Endodermal cell (in vitro differentiated cells): ENCODE measurements around the gene SORCS2. TPM values are rescaled to one million over a fixed set of nuclear protein-coding genes. Genes with fewer than 3 reads are reported as not detected.
A peak's percentile ranks its signal among the peaks of the same experiment; 100 is the strongest.

ENCODE experiments used
- DNase-seq: peaks from one replicate; pipeline ENCODE4 v3.0.0-alpha.2; 2017
- H3K27ac ChIP-seq: 2 replicates; pipeline ENCODE4 v1.5.1; 2013; ENCODE audit warnings: mild to moderate bottlenecking, low read depth, low read length, moderate library complexity
- H3K27me3 ChIP-seq: 2 replicates; pipeline ENCODE4 v1.6.1; 2013; ENCODE audit warnings: mild to moderate bottlenecking, low read length, moderate library complexity; ENCODE audit not compliant: insufficient read depth, control insufficient read depth, poor library complexity, severe bottlenecking
- H3K36me3 ChIP-seq: 2 replicates; pipeline ENCODE4 v1.7.0; 2013; ENCODE audit warnings: mild to moderate bottlenecking, low read length, moderate library complexity; ENCODE audit not compliant: control insufficient read depth, insufficient read depth
- H3K4me1 ChIP-seq: one replicate; pipeline ENCODE4 v1.7.0; 2013; ENCODE audit warnings: low read length; ENCODE audit not compliant: control insufficient read depth, insufficient read depth
- H3K4me3 ChIP-seq: 2 replicates; pipeline ENCODE4 v1.5.1; 2013; ENCODE audit warnings: mild to moderate bottlenecking, low read length, moderate library complexity
- H3K9ac ChIP-seq: 2 replicates; pipeline ENCODE4 v1.6.1; 2013; ENCODE audit warnings: mild to moderate bottlenecking, low read length, moderate library complexity; ENCODE audit not compliant: poor library complexity, severe bottlenecking; ENCODE audit errors: extremely low read depth
- H3K9me3 ChIP-seq: 2 replicates; pipeline ENCODE4 v1.6.1; 2013; ENCODE audit warnings: mild to moderate bottlenecking, low read length, moderate library complexity; ENCODE audit not compliant: control insufficient read depth
- H3K27ac Mint-ChIP-seq: 2 replicates; pipeline ENCODE4 v1.8.0; 2020; ENCODE audit warnings: mixed read lengths
- H3K27me3 Mint-ChIP-seq: 2 replicates; pipeline ENCODE4 v1.8.0; 2021; ENCODE audit warnings: mild to moderate bottlenecking, mixed read lengths; ENCODE audit not compliant: insufficient read depth
- H3K36me3 Mint-ChIP-seq: 2 replicates; pipeline ENCODE4 v1.8.0; 2020; ENCODE audit warnings: low read depth, mixed read lengths
- H3K4me1 Mint-ChIP-seq: 2 replicates; pipeline ENCODE4 v1.8.0; 2020; ENCODE audit warnings: mixed read lengths
- H3K4me3 Mint-ChIP-seq: 2 replicates; pipeline ENCODE4 v1.8.0; 2020; ENCODE audit warnings: mild to moderate bottlenecking, moderate library complexity, mixed read lengths
- H3K9me3 Mint-ChIP-seq: 2 replicates; pipeline ENCODE4 v1.8.0; 2020; ENCODE audit warnings: mild to moderate bottlenecking, mixed read lengths
- CTCF ChIP-seq: fragments of 200-600 bp; sonication (generic); conservative IDR thresholded peaks from 2 replicates; pipeline ENCODE4 v1.5.0; 2021; ENCODE audit warnings: antibody characterized with exemption, mild to moderate bottlenecking
- WGBS, 2 experiments: methylation state at CpG; one replicate each; pipeline versions ENCODE4 v1.1.5 to v1.1.7; 2013; ENCODE audit warnings: missing lambda C conversion rate in 2 of 2, mixed read lengths in 1 of 2; ENCODE audit not compliant: insufficient coverage in 1 of 2, insufficient read length in 1 of 2; 5-methylcytosine and 5-hydroxymethylcytosine counted together
- total RNA-seq, 2 donors: library from RNA; stranded (reverse); fragmentation: NEBNext Ultra II Directional in 1 of 2; extraction: Animal tissue kit (Norgen Biotek cat#: 25700) in 1 of 2; gene quantifications; 2 replicates in 1 of 2; 3 replicates in 1 of 2; pipeline ENCODE4 v1.2.1, GENCODE V29; 2021

Gene SORCS2
- total RNA-seq, 2 donors from 2014 or later: 1.4 to 1.9 TPM

DNA sequence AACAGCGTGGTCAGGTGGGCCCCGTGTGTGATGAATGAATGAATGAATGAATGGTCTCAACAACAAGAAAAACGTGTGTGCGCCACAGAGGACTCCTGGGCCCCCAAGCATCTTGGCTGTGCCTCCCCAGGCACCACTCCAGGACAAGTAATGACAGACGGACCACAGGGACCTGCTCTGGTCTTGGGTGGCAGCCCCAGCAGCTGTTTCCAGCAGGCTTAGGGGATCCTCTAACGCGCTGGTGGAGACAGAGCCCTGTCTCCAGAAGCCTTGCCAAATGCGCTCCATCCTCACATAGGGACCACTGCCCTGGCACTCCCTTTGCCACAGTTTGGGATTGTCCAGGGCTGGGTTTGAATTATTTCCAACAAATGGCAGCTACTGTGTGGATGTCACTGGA, 203.3 kb downstream of the SORCS2 start:
- peak; percentile 25 for DNase-seq
- H3K9me3 ChIP-seq: no peaks in the 10 kb centered on the region
- no peak overlapping the region for H3K4me3 Mint-ChIP-seq
- no peaks in the 10 kb centered on the region for H3K9me3 Mint-ChIP-seq
- H3K4me3 ChIP-seq: no peak overlapping the region
- H3K36me3 Mint-ChIP-seq: no peaks in the 10 kb centered on the region
- H3K27me3 ChIP-seq: no peaks in the 10 kb centered on the region
- H3K27me3 Mint-ChIP-seq: peaks cover 26% of the 10 kb centered on the region
- peaks cover 5% of the 10 kb centered on the region for H3K4me1 Mint-ChIP-seq
- H3K36me3 ChIP-seq: no peaks in the 10 kb centered on the region
- H3K9ac ChIP-seq: no peak overlapping the region
- H3K27ac ChIP-seq: no peak overlapping the region
- no peaks in the 10 kb centered on the region for H3K4me1 ChIP-seq
- no peak for TF ChIP-seq CTCF
- no peak overlapping the region for H3K27ac Mint-ChIP-seq
- WGBS, 2 experiments: 88 to 92% methylated on average over 8 of the region's 8 CpGs

DNA sequence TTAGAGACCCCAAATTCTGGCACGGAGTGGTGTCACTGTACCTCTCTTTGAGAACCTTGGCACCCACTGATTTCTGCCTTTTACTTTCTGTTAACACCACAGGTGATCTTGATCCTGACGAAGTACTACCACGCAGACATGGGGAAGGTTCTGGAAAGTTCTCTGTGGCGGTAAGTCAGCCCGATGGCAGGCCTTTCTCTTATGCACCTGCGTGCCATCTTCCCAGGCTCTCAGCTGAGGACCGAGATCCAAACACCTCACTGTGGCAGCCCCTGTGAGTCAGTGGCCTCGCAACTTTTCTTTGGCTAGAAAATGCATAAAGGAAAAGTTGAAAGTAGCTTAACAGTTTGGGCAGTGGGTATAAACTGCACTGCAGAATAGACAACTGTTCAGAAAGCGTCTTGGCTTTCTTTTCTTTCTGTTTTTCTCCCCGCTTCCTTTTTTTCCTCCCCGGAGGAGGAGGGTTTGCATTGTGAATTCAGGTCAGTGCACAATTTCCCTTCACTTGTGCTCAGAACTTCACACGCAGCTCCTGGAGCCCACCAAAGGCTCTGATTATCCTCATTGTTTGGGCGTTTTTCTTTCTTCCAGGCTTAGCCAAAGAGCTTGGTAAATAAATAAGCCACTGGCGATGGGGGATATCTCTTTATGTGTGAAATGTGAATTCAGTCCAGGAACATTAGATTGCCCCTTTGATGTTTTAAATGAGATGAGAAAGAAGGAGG, 204.0 kb downstream of the SORCS2 start:
- H3K4me3 Mint-ChIP-seq: no peak overlapping the region
- no peaks in the 10 kb centered on the region for H3K4me1 ChIP-seq
- no peak overlapping the region for H3K9ac ChIP-seq
- H3K4me3 ChIP-seq: no peak overlapping the region
- TF ChIP-seq CTCF: no peak
- H3K27ac Mint-ChIP-seq: no peak overlapping the region
- no peaks in the 10 kb centered on the region for H3K36me3 ChIP-seq
- H3K9me3 Mint-ChIP-seq: no peaks in the 10 kb centered on the region
- H3K9me3 ChIP-seq: no peaks in the 10 kb centered on the region
- no peak for DNase-seq
- 87 to 89% methylated on average over 13 to 14 of the region's 14 CpGs for WGBS, 2 experiments
- no peaks in the 10 kb centered on the region for H3K27me3 ChIP-seq
- H3K36me3 Mint-ChIP-seq: no peaks in the 10 kb centered on the region
- H3K27ac ChIP-seq: no peak overlapping the region
- H3K27me3 Mint-ChIP-seq: peaks cover 33% of the 10 kb centered on the region
- H3K4me1 Mint-ChIP-seq: peaks cover 5% of the 10 kb centered on the region

DNA sequence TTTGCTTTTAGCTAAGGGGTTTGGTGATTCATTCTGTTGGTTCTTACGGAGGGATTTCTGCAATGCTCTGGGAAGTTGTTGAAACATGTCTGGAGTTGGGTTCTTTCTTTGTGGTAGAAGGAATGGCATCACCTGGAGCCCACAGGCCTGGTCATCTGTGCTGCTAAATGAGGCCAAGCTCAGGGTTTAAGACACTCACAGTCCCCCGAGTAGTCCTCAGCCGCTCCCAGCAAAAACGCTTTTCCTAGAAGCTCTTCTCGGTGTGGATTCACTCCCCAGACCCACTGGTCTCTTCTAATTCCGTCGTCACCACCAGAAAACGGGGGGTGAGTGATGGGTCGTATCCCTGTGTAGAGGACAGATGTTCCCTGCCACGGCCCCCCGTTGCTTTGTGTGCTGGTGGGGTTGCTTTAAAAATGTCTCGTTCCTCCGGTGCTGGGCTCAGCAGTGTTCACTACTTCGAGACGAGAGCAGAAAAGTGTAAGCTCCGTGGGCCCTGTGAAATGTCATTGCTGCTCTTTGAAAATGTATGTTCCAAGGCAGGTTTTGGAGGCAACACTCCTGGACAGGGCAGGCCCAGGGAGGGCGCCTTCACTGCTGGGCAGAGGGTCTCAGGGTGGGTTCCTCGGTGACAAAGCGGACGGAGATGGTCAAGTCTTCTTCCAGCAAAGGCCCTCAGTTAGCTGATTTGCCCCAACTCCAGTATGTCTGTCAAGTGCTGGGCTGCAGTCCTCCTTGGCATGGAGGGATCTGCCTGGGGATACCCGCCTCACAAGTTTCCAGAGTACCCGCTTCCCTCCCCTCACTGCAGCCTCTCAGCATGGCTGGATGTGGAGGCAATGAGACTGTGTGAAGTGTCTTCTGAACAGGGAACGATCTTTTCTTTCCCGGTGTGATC, 205.1 kb downstream of the SORCS2 start:
- H3K4me3 Mint-ChIP-seq: no peak overlapping the region
- 86 to 88% methylated on average over 16 to 24 of the region's 24 CpGs for WGBS, 2 experiments
- H3K27me3 Mint-ChIP-seq: peaks cover 42% of the 10 kb centered on the region

More for the DNA sequence above, 205.1 kb downstream of the SORCS2 start:
- DNase-seq: peak; percentile 26
- Mint-ChIP-seq H3K4me1 (peaks cover 8% of the 10 kb centered on the region), H3K9me3 (no peaks in the 10 kb centered on the region), H3K36me3 (no peaks in the 10 kb centered on the region), H3K27ac (no peak overlapping the region)
- Histone ChIP-seq H3K4me1 (no peaks in the 10 kb centered on the region), H3K27ac (no peak overlapping the region), H3K9ac (no peak overlapping the region), H3K9me3 (no peaks in the 10 kb centered on the region), H3K36me3 (no peaks in the 10 kb centered on the region), H3K27me3 (no peaks in the 10 kb centered on the region), H3K4me3 (no peak overlapping the region)
- no peak for TF ChIP-seq CTCF
